Adipose tissue (tissue), 3 donors: ENCODE data around the gene DBET. TPM values are rescaled to one million over a fixed set of nuclear protein-coding genes. Genes with fewer than 3 reads are reported as not detected.
"Not testable (repeated sequence)": the region's sequence is repeated elsewhere in the genome, so short reads cannot be mapped to it uniquely, and the experiment has no call there.

Source experiments
- H3K27ac ChIP-seq: one replicate; pipeline ENCODE4 v1.5.1; 2013; ENCODE audit warnings: low read depth, low read length
- WGBS, 3 donors: extraction: QIAGEN DNeasy Blood & Tissue Kit; methylation state at CpG; one replicate each; pipeline ENCODE4 v1.1.7; 2013; 5-methylcytosine and 5-hydroxymethylcytosine counted together
- polyA plus RNA-seq, 3 donors: library from polyadenylated mRNA; stranded (reverse); fragments of 200-250 nt; gene quantifications; one replicate each; pipeline ENCODE4 v1.2.3, GENCODE V29; 2013
- donor health status: healthy with polysubstance abuse.
- donor health status: Bipolar disorder and iron deficiency.
- donor health status: healthy.

Gene DBET
- polyA plus RNA-seq, 3 donors, result not detected

DNA sequence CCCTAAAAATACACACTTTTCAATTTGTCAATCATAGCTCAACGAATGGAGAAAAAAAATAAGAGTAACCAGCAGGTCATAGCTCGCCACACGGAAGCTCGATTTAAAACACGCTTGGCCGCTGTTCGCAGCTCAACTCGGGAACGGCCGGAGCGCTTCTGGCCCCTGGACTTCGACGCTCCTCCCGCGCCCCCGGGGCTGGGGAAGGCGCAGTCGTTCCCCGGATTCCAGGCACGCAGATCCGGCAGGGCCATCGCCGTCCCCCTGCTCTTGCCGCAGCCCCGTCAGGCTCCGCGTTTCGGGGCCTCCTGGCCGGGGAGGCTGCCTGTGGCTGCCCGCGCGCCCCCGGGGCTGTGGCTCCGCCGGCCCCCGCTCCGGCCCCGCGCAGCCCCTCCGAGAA, 23.4 kb upstream of the DBET start:
- WGBS, 3 donors, result 25 to 41% (median 37%) methylated on average over 24 to 32 of the region's 40 CpGs
- not testable (repeated sequence) for H3K27ac ChIP-seq

DNA sequence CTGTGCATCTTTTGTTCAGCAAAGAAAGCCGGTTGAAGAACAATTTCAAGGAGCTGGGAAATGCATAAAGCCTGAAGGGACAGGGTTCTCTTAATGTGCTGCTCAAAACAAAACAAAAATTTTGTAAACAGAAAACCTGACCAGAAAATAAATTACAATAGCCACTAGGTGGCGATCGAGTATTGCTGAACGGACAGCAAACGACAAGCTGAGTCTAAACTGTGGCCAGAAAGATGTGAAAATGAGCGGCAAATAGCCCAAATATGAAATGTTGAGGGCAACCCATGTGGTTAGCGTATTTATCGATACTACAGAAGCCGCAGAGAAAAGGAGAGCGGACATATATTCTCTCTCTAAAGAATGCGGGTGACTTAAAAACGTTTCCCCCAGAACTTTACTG, 16.7 kb upstream of the DBET start:
- H3K27ac ChIP-seq, result not testable (repeated sequence)
- 0 to 13% (median 11%) methylated on average over 1 of the region's 12 CpGs for WGBS, 3 donors

GRCh38 chr4:190049378-190050239, 14.7 kb upstream of the DBET start:
- 17 to 51% (median 30%) methylated on average over 3 to 6 of the region's 28 CpGs for WGBS, 3 donors
- H3K27ac ChIP-seq, result not testable (repeated sequence)

GRCh38 chr4:190058997-190059396, 5.3 kb upstream of the DBET start:
- 44 to 64% (median 63%) methylated on average over 3 to 4 of the region's 4 CpGs for WGBS, 3 donors
- H3K27ac ChIP-seq, result not testable (repeated sequence)

DNA sequence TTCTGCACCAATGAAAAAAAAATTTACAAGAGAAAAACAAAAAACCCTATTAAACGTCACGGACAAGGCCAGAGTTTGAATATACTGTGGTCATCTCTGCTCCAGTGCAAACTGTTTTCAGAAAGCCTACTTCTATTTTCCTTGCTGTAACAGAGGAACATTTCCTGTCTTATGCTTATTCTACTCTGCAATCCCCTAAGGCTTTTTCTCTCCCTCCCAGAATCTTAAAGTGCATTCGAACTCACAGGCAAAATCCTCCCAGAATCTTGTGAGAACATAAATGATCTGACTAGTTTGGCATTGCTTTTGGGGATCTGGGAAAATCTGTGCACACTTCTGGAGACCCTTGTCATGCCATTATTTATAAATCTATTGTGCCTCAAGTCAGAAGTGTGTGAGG, 503 bp downstream of the DBET start:
- not testable (repeated sequence) for H3K27ac ChIP-seq
- 14 to 23% methylated on average over 3 of the region's 3 CpGs; no CpG with 5 or more reads in 1 of the 3 donors for WGBS, 3 donors

DNA sequence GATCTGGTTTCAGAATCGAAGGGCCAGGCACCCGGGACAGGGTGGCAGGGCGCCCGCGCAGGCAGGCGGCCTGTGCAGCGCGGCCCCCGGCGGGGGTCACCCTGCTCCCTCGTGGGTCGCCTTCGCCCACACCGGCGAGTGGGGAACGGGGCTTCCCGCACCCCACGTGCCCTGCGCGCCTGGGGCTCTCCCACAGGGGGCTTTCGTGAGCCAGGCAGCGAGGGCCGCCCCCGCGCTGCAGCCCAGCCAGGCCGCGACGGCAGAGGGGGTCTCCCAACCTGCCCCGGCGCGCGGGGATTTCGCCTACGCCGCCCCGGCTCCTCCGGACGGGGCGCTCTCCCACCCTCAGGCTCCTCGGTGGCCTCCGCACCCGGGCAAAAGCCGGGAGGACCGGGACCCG, 4.0 kb downstream of the DBET start:
- 44 to 63% (median 55%) methylated on average over 26 to 36 of the region's 45 CpGs for WGBS, 3 donors
- not testable (repeated sequence) for H3K27ac ChIP-seq

DNA sequence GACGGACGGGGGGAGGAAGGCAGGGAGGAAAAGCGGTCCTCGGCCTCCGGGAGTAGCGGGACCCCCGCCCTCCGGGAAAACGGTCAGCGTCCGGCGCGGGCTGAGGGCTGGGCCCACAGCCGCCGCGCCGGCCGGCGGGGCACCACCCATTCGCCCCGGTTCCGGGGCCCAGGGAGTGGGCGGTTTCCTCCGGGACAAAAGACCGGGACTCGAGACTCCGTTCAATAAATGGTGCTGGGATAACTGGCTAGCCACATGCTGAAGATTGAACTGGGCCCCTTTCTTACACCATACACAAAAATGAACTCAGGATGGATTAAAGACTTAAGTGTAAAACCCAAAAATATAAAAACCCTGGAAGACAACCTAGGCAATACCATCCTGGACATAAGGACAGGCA, 28.8 kb downstream of the DBET start:
- WGBS, 3 donors, result 11 to 48% methylated on average over 5 to 8 of the region's 27 CpGs; no CpG with 5 or more reads in 1 of the 3 donors
- H3K27ac ChIP-seq, result not testable (repeated sequence)

DNA sequence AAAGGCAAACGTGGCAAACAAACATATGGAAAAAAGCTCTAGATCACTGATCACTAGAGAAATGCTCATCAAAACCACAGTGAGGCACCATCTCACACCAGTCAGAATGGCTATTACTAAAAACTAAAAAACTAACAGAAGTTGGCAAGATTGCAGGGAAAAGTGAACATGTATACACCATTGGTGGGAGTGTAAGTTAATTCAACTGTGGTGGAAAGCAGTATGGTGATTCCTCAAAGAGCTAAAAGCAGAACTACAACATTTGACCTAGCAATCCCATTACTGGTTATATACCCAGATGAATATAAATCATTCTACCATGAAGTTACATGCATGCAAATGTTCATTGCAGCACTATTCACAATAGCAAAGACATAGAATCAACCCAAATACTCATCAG, 29.7 kb downstream of the DBET start:
- WGBS, 3 donors, result no CpG with 5 or more reads among the region's 1 CpG

GRCh38 chr4:190095335-190095734, 31.0 kb downstream of the DBET start:
- WGBS, 3 donors, result no CpG with 5 or more reads among the region's 6 CpGs
- H3K27ac ChIP-seq, result not testable (repeated sequence)

More for the DNA sequence above, 29.7 kb downstream of the DBET start:
- H3K27ac ChIP-seq, result not testable (repeated sequence)

- not testable (repeated sequence) for H3K27ac ChIP-seq
- WGBS, 3 donors, result 25 to 58% (median 53%) methylated on average over 2 of the region's 2 CpGs
Measured at GRCh38 chr4:190099605-190100004, 35.3 kb downstream of the DBET start.

GRCh38 chr4:190101525-190101924, 37.2 kb downstream of the DBET start:
- WGBS, 3 donors, result no CpG with 5 or more reads among the region's 1 CpG
- not testable (repeated sequence) for H3K27ac ChIP-seq

- not testable (repeated sequence) for H3K27ac ChIP-seq
- 33 to 44% (median 41%) methylated on average over 3 of the region's 3 CpGs for WGBS, 3 donors
Measured at GRCh38 chr4:190106191-190106590, 41.9 kb downstream of the DBET start.

DNA sequence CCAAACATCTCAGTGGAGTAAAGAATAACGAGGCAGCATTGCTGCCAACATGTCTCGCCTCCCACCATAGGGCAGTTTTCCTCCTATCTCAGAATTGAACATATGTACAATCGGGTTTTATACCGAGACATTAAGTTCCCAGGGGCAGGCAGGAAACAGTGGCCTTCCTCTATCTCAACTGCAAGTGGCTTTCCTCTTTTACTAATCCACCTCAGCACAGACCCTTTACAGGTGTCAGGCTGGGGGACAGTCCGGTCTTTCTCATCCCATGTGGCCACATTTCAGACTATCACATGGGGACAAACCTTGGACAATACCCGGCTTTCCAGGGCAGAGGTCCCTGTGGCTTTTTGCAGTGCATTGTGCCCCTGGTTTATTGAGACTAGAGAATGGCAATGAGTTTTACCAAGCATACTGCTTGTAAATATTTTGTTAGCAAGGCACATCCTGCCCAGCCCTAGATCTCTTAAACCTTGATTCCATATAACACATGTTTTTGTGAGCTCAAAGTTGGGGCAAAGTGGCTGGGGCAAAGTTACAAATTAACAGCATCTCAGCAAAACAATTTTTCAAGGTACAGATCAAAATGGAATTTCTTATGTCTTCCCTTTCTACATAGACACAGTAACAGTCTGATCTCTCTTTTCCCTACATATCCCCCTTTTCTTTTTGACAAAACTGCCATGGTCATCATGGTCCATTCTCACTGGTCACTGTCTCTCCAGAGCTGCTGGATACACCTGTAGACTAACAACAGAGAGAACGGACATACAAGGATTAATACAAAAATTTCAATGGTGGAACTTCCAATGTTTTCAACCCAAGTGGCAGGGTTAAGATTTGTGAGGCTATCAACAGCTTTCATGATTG, 42.5 kb downstream of the DBET start:
- not testable (repeated sequence) for H3K27ac ChIP-seq
- 42 to 45% (median 42%) methylated on average over 7 of the region's 7 CpGs for WGBS, 3 donors

DNA sequence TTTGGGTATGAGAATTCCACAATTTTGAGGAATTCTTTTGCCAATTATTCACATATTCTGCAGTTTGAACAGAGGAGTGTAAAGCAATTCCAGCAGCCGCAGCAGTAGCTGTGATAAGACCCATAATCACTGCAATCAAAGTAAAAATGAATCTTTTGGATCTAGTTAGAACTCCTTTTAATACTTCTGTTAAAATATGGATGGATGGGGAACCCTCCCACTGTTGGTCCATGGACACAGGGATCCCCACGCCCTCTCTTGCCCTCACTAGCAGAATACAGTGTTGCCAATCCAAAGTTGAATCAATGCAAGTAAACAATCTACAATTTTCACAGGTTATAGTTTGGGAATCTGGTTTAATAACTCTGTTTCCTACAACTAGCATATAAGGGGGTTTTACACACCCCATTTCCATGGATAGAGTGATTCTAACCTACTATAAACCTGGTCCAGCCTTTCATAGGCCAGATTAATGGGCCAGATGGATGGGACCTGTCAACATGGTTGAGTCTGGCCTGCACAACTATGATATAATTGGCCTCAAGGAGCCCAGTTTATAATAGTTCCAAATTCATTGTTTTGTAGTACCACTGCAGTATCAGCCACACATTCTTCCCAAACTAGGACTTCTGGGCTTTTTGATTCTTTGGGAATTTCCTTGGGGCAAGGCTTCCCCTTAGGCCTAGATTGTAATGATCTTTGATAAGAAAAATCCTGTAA, 43.6 kb downstream of the DBET start:
- not testable (repeated sequence) for H3K27ac ChIP-seq
- WGBS, 3 donors, result 44 to 55% (median 46%) methylated on average over 2 of the region's 2 CpGs

DNA sequence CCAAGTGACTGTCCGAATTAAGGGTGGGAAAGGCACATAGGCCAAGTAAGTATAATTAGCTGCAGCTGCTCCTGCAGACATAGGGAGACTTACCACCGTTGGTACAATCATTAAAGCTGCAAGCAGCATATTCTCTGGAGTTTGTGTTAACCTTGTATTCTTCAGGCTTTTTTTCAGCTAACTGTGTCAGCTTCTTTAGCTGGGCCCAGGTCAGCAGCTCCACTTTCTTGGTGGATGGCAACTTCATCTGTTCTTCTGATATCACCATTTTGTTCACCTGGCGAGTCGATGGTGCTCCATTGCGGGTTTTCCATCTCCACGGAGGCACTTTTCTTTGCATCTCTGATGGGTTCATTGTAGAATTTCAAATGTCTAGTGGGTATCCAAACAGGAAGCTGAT, 44.5 kb downstream of the DBET start:
- 54 to 71% (median 64%) methylated on average over 6 of the region's 6 CpGs for WGBS, 3 donors

GRCh38 chr4:190109390-190110011, 45.2 kb downstream of the DBET start:
- 39 to 51% (median 48%) methylated on average over 1 of the region's 1 CpG for whole genome bisulfite sequencing, 3 donors
- H3K27ac ChIP-seq, result not testable (repeated sequence)

More for the DNA sequence above, 44.5 kb downstream of the DBET start:
- not testable (repeated sequence) for H3K27ac ChIP-seq

- not testable (repeated sequence) for H3K27ac ChIP-seq
Measured at GRCh38 chr4:190110033-190110432, 45.7 kb downstream of the DBET start.

- 47 to 64% (median 62%) methylated on average over 4 of the region's 4 CpGs for WGBS, 3 donors
- not testable (repeated sequence) for H3K27ac ChIP-seq
Measured at GRCh38 chr4:190110570-190111295, 46.4 kb downstream of the DBET start.
